Effector memory CD4-positive, alpha-beta T cell (primary cell): Measurements from ENCODE around the gene WRAP73.
A peak's percentile ranks its signal among the peaks of the same experiment; 100 is the strongest.

Experiments
- DNase-seq, 3 donors: peaks; one replicate each; pipeline ENCODE4 v3.0.0-alpha.2; 2020
- H3K27ac ChIP-seq: 2 replicates; pipeline ENCODE4 v1.7.0; 2013; ENCODE audit warnings: mild to moderate bottlenecking, low read length, moderate library complexity; ENCODE audit not compliant: insufficient read depth, poor library complexity, severe bottlenecking
- H3K27me3 ChIP-seq: replicated peaks from 2 replicates; pipeline ENCODE4 v1.7.0; 2013; ENCODE audit warnings: mild to moderate bottlenecking, low read length; ENCODE audit not compliant: insufficient read depth, control insufficient read depth, poor library complexity, severe bottlenecking
- H3K36me3 ChIP-seq: 2 replicates; pipeline ENCODE4 v1.7.0; 2013; ENCODE audit warnings: mild to moderate bottlenecking, low read length, moderate library complexity; ENCODE audit not compliant: control insufficient read depth, insufficient read depth
- H3K4me1 ChIP-seq: 2 replicates; pipeline ENCODE4 v1.7.0; 2013; ENCODE audit warnings: low read length, mild to moderate bottlenecking; ENCODE audit not compliant: control insufficient read depth, insufficient read depth, poor library complexity, severe bottlenecking
- H3K4me3 ChIP-seq: 2 replicates; pipeline ENCODE4 v1.7.0; 2013; ENCODE audit warnings: low read length, low read depth, mild to moderate bottlenecking; ENCODE audit not compliant: insufficient read depth, poor library complexity, severe bottlenecking
- H3K9me3 ChIP-seq: 2 replicates; pipeline ENCODE4 v1.7.0; 2013; ENCODE audit warnings: mild to moderate bottlenecking, low read length, moderate library complexity; ENCODE audit not compliant: control insufficient read depth
- total RNA-seq, 3 donors: gene quantifications; one replicate each; lab custom pipeline; 2026; lab: John Stamatoyannopoulos, UW

The WRAP73 gene, protein sequence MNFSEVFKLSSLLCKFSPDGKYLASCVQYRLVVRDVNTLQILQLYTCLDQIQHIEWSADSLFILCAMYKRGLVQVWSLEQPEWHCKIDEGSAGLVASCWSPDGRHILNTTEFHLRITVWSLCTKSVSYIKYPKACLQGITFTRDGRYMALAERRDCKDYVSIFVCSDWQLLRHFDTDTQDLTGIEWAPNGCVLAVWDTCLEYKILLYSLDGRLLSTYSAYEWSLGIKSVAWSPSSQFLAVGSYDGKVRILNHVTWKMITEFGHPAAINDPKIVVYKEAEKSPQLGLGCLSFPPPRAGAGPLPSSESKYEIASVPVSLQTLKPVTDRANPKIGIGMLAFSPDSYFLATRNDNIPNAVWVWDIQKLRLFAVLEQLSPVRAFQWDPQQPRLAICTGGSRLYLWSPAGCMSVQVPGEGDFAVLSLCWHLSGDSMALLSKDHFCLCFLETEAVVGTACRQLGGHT
- total RNA-seq = 23.8 to 33.0 (median 31.2) reads per million in 3 donors

DNA sequence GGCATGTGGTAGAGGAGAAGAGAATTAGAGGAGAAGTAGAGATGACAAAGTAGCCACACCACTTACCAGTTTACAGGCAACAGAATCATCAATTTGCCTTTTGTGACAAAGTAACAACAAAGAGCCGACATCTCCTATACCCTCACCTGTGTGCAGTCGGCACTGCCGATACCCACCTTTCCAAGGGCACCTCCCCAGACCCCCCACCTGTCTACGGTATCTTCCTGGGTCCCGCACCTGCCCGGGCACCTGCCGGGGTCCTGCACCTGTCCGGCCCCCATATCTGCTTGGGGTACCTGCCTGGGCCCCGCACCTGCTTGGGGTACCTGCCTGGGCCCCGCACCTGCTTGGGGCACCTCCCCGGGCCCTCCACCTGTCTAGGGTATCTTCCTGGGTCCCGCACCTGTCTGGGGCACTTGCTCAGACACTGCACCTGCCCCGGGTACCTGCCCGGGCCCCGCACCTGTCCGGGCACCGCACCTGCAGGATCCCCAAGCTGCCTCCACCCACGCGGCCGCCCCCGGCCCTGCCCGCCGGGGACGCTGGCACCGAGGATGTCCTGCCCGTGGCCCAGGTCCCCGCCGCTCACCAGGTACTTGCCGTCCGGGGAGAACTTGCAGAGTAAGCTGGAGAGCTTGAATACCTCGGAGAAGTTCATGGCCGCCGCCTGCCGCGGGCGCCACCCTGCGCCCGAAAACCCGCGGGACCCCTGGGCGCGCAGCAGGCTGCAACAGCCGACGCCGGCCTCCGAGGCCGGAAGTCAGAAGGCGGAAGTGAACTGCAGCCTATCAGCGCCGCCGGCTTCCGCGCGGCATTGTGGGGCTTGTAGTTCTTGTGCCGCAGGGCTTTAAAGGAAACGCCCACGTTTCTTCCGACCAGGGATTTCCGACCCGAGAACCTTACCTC, at the start of gene WRAP73:
WRAP73 (minus strand) TSS at position 762 of the 906 bp plus-strand sequence; CDS start at position 658, 104 bp downstream.
- peak within 1 kb of the TSS; percentile 86 for H3K4me3 ChIP-seq
- peaks cover 18% of the 10 kb centered on the region for H3K36me3 ChIP-seq
- H3K27me3 ChIP-seq = peaks cover 32% of the 10 kb centered on the region
- no peaks in the 10 kb centered on the region for H3K9me3 ChIP-seq
- peaks cover 35% of the 10 kb centered on the region for H3K4me1 ChIP-seq
- peak within 1 kb of the TSS; percentile 53 for H3K27ac ChIP-seq
- DNase-seq = peak; percentile 78 to 82 (median 78)

DNA sequence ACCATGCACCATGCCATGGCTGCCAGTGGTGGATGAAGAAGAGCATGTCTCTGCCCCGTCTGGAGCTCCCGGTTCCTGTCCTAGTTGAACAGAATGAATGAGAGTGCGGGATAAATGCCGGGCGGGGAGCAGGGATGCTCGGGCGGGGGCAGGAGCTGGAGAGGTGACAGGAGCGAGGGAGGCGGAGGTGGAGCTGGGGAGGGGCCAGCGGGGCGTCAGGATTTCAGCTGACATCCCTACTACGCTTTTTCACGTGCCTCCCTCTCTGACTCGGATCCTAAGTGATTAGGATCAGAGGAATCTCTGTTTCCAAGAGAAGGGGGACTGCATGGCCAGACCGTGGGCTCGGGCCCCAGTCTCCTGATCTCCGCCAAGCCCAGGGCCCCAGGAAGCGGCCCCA, 49.7 kb upstream of the WRAP73 start:
- H3K36me3 ChIP-seq = no peaks in the 10 kb centered on the region
- H3K4me3 ChIP-seq = no peak overlapping the region
- no peak overlapping the region for H3K27ac ChIP-seq
- H3K4me1 ChIP-seq = no peaks in the 10 kb centered on the region
- H3K27me3 ChIP-seq = peaks cover 5% of the 10 kb centered on the region
- H3K9me3 ChIP-seq = no peaks in the 10 kb centered on the region
- no peak for DNase-seq

DNA sequence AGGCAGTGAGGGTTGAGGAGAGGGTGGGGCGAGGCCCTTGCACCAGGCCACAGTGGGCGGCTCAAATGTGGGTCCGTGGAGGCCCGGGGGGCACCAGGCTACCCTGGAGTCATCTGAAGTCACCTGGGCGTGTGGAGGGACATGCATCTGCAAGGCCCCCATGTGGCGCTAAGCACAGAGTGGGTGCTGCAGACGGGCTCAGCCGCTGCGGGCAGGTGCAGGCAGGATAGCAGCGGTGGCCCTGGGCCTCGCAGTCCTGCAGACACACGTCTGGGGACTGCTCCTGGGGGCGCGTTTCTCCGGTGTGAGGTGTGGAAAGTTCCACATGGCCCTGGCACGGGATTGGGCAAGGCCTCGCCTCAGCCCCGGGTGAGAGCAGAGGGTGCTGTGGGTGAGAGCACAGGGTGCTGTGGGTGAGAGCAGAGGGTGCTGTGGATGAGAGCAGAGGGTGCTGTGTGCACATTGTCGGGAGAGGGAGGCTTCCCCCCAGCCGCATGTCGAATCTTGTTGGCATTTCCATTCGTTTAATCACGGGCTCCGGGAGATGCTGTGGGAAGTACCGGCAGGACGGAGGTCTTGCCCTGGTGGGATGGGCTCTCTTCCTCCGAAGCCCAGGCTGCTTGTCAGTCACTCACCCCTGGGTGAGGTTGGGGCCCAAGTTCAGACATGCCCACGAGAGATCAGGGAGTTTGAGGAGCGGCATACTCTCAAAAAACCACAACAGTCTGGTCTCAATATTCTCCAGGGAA, 48.9 kb upstream of the WRAP73 start:
- peaks cover 5% of the 10 kb centered on the region for H3K27me3 ChIP-seq
- H3K27ac ChIP-seq = no peak overlapping the region
- H3K36me3 ChIP-seq = no peaks in the 10 kb centered on the region
- no peak overlapping the region for H3K4me3 ChIP-seq
- no peaks in the 10 kb centered on the region for H3K4me1 ChIP-seq
- no peaks in the 10 kb centered on the region for H3K9me3 ChIP-seq
- DNase-seq = no peak

DNA sequence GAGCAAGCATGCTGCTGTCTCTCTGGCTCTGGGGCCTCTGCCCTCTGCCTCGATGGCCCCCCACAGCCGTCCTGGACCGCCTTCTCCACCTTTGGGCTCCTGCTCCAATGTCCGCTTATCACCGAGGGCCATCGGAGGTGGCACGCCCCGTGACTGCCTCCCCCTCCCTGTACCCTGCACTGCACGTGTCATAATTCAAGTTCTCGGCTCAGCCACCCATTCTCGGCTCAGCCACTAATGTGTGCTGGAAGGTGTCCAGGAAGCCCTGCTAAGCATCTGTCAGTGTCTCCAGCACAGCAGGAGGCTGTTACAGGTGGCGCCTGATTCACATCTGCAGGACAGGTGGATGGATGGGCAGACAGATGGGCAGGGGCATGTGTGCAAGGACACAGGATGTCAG, 47.9 kb upstream of the WRAP73 start:
- Histone ChIP-seq H3K27me3 (peaks cover 5% of the 10 kb centered on the region), H3K27ac (no peak overlapping the region), H3K4me1 (no peaks in the 10 kb centered on the region), H3K4me3 (no peak overlapping the region), H3K9me3 (no peaks in the 10 kb centered on the region), H3K36me3 (no peaks in the 10 kb centered on the region)
- no peak for DNase-seq

DNA sequence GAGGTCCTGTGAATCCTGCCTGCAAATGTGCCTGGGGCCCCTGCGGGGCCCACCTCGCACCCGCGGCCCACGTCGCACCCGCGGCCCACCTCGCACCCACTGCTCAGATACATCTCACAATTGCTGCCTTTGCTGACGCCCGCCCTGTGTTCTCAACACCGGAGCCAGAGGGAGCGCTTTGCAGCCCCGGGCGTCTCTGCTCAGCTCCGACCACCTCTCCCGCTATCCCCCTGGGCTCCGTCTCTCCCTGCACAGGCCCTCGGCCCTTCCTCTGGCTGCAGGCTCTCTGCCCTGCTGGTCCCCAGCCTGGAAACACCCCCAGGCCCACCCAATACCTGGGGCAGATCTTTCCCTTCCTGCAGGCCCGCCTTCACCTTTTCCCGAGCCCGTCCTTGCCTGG, 47.2 kb upstream of the WRAP73 start:
- Histone ChIP-seq H3K4me1 (no peaks in the 10 kb centered on the region), H3K9me3 (no peaks in the 10 kb centered on the region), H3K4me3 (no peak overlapping the region), H3K36me3 (no peaks in the 10 kb centered on the region), H3K27ac (no peak overlapping the region), H3K27me3 (peaks cover 5% of the 10 kb centered on the region)
- no peak for DNase-seq

DNA sequence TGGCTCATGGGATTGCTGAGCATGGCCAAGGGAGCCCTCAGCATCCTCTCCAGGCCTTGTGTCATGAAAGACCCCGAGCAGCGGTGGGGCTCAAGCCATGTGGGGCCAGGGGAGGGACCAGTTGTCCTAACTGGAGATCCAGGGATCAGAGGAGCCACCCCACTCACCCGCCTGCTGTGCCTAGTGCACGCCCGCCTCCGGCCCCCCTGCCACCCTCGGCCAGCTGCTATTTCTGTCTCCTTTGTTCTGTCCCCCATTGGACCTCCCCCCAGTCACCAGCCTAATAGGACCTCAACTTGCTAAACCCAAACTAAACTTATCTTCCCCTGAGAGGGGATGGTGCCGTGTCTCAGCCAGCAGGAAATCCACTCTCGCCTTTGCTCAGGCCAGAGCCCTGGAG, 46.8 kb upstream of the WRAP73 start:
- H3K27me3 ChIP-seq = peaks cover 5% of the 10 kb centered on the region
- H3K27ac ChIP-seq = no peak overlapping the region
- no peaks in the 10 kb centered on the region for H3K36me3 ChIP-seq
- no peaks in the 10 kb centered on the region for H3K4me1 ChIP-seq
- DNase-seq = no peak
- H3K4me3 ChIP-seq = no peak overlapping the region
- H3K9me3 ChIP-seq = no peaks in the 10 kb centered on the region

DNA sequence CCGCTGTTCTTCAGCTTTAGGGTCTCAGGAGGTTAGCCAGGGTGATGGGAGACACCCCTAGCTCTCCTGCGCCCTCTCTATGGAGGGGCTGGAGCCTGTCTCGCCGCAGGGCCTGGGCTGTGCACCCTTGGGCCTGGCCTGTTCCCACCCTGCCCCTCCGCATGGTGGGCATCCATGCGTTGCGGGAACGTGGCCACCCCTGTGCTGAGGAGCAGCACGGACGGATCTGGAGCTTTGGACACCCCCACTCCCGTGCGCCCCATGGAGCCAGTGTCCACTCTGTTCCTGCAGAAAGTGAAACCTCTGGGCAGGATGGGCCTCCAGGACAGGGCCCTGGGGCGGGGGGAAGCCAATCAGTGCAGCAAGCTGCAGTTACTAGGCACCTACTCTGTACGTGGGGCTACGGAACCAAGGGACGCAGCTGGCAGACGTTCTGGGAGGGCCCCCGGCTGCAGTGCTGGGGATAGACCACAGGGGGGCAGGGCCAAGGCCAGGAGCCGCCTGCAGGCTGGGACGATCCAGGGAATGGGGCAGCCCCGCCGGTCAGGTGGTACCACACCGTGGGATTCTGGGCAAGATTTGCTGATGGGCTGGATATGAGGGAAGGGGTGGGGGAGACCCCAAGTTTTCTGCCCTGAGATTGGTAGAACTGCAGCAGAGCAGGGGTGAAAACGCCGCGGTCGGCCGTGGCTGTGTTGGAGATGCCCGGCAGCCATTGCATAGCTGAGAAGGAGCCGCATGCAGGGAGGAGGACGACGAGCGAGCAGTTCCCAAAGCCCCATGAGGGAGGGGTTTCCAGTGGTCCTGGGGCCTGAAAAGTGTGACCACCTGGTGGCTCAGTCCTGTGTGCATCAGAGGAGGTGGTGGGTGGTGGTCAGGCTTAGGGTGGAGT, 45.7 kb upstream of the WRAP73 start:
- H3K27me3 ChIP-seq = peaks cover 5% of the 10 kb centered on the region
- DNase-seq = no peak
- H3K9me3 ChIP-seq = no peaks in the 10 kb centered on the region
- no peaks in the 10 kb centered on the region for H3K36me3 ChIP-seq
- no peaks in the 10 kb centered on the region for H3K4me1 ChIP-seq
- H3K4me3 ChIP-seq = no peak overlapping the region
- no peak overlapping the region for H3K27ac ChIP-seq

DNA sequence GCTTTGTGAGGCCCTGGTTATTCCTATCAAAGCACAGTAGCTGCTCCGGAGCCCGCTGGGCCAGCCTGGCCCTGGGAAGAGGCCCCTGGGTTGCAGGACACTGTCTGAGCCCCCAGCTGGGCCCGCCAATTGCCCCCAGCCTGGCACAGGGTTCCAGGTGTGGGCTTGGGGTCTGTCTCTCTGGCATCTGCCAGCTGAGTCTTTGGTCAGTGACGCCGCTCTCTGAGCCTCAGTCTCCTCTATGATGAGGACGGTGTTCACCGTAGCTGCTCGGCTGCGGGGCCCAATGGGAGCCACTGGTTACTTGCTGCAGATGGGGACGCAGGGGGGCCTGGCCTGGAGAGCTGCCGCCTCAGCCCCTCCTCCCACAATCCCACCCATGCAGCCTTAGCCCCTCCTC, 43.4 kb upstream of the WRAP73 start:
- no peaks in the 10 kb centered on the region for H3K4me1 ChIP-seq
- H3K27me3 ChIP-seq = peaks cover 5% of the 10 kb centered on the region
- no peaks in the 10 kb centered on the region for H3K36me3 ChIP-seq
- H3K9me3 ChIP-seq = no peaks in the 10 kb centered on the region
- H3K4me3 ChIP-seq = no peak overlapping the region
- H3K27ac ChIP-seq = no peak overlapping the region
- no peak for DNase-seq

DNA sequence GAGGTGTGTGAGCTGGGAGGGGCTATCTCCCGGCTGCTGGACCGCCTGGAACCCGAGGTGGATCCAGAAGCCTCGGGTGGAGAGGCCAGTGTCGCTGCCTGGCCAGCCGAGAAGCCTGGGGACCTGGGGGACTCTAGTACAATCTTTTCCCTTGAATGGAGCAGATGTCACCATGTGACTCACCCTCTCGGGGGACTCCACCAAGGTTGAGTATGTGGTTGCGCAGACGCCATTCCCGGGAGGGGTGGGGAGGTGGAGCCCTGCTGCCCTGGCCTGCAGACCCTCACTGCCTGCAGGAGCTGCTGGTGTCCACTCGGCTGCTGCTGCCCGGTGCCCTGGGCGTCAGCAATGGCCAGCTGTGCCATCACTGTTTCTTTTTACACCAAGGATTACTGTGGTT, 42.7 kb upstream of the WRAP73 start:
- H3K27me3 ChIP-seq = peaks cover 5% of the 10 kb centered on the region

More for the DNA sequence above, 42.7 kb upstream of the WRAP73 start:
- Histone ChIP-seq H3K4me1 (no peaks in the 10 kb centered on the region), H3K4me3 (no peak overlapping the region), H3K36me3 (no peaks in the 10 kb centered on the region), H3K27ac (no peak overlapping the region), H3K9me3 (no peaks in the 10 kb centered on the region)
- no peak for DNase-seq
